Iris pigment epithelial cell (primary cell): ENCODE measurements around the gene MPZL2.

Experiments
- DNase-seq: peaks from one replicate; pipeline ENCODE4 v3.0.0-alpha.2; 2011; ENCODE audit warnings: low read depth

MPZL2 gene

DNA sequence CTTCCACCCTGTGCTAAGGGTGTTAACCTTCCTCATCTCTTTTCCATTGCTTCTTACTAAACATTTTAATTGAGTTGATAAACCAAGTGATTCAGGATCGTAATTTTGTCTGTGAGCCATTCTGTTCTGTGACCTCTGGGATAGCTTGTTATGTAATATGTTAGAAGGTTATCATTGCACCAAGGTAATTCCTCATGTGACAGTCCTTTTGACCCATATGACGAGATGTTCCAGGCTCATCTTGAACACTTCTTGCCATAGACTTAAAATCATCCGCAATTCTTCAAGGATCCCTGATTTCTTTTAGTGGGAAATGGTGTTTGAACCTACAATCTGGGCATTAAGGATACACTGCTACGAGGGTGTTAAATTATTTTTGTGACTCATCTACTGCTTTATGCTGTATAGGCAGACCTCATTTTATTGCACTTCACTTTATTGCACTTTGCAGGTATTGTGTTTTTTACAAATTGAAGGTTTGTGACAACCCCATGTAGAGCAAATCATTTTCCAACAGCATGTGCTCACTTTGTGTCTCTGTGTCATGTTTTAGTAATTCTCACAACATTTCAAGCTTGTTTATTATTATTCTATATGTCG is 19.0 kb upstream of the MPZL2 start:
- no peak for DNase-seq

DNA sequence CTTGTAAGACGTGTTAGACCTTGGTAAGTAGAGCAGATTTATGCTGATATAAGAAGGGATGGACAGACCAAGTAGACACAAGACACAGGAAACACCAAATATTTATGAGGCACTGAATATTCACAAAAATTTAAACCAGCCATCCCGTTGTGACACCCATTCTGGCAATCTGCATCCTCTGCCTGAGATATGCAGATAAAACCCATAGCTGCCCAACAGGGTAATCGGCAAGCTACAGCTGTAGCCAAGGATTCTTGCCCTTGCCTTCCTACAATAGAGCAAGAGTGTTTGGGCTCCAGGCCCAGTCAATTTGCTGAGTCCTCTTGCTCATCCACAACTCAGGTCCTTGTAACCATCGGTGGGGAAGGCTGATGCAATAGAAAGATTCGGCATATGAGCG is 18.5 kb upstream of the MPZL2 start:
- DNase-seq = no peak

DNA sequence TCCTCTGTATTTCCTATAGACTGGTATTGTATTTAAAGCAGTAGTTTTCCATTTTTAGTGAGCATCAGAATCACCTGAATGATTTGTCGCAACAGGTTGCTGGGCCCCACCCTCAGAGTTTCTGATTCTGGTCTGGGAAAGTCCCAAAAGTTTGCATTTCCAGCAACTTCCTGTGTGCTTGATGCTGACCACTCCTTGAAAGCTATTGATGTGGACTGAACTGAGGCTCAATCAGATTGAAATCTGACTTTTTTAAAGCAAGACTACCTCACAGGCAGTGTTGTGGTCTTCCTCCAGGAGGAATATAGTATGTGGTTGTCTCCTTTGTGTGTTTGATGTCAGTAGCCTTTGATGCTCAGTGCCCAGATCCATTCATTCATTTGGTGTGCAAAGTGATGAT is 17.2 kb upstream of the MPZL2 start:
- DNase-seq = no peak

DNA sequence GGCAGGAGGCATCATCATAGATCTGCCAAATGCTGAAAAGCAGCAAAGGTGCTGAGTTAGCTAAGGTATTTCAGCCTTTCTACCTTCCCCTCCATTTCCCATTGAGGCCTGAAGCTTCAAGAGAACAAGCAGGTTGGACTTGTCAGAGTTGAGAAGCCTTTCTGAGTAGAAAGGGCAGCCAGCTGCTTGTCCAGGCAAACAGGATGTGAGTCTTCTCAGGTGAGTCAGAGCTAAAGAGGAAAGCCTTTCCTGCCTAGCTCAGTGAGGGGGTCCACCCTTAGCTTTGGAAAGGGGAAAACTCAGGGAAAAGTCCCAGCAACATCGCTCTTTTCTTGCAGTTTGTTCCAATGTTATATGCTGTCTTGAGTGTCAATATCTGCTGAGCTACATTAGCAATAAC is 13.2 kb upstream of the MPZL2 start:
- DNase-seq = peak; percentile 57

DNA sequence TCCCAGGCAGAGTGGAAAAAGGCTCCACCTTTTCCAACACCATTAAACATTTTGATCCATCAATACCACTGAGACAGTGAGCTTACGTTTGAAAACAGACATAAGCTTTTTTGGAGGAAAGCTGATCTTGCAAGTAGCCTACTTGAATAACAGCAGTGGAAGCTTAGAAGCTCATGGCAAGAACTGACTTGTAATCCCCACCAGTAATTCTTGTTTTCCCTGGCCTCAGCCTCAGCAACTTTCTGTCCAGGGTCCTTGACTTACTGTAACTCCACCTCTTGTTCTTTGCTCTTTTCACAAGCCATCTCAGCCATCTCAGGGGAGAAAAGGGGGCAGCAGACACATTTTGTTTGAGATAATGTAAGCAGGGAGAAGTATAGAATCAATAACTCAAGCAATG is 12.3 kb upstream of the MPZL2 start:
- DNase-seq = no peak

DNA sequence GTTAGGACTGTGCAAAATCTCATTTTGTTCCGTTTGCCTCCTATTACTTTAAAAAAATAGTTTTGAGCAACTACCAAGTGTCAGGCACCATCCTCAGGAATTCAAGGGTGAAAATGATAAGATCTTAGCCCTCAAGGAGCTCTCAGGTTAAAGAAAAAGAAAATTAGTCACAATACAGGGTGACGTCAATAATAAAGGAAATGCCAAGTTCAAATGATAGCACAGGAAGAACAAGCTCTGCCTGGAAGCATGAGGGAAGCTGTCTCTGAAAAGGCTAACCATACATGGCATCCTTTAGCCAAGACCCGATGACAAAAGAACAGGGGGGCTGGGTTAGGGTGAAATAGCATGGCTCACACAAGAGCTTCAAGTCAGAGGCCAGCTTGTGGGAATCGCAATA is 11.1 kb upstream of the MPZL2 start:
- DNase-seq = peak; percentile 57

DNA sequence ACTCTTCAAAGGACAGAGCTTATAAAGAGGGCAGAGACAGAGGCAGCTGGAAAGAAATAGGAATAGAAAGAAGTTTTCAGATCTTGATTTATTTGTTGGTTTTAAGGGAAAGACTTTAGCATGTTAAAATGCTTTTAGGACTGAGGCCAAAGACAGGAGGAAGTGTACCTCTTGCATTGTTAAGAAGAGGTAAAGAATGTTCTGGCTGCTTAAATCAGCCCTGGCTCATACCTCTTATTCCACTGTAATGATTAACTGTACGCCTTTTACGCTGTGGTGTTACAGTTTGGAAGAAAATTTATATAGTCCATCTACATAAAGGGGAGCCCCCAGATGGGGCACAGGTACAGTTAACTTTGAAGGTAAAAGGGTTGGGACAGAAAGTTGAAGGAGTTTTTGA is 10.1 kb upstream of the MPZL2 start:
- DNase-seq = no peak

DNA sequence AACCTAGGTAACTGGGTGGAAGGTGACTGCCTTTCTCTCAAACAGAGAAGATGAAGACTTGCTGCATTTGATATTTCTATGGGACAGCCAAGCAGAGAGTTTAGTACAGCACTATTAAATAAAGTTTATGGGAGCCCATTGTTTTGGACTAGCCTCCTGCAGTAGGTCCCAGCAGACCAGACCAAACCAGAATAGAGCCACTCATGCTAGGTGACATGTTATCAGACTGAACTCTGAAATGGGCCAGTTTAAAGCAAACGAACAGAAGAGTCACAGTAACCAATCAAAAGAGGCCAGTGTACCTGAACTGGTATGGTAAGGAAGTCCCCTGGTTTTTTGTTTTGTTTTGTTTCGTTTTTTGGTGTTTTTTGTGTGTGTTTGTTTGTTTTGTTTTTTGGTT is 7.9 kb upstream of the MPZL2 start:
- no peak for DNase-seq

DNA sequence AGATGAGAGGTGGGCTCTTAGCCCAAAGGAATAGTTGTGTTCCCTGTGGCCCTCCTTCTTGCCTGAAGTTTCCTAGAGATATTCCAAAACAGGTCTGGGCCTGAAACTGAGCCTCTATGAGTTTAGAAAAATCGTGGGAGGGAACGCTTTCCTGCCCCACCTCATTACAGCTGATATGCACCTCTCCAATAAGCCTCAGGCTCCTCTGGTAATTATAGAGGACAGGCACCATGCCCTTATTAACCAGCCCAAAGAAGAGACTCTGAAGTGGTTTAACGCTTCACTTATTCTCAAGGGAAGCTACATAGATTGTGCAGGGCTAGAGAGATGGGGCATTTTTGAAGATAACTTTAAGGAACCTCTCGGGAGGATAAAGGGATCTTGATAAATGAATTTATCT is 3.4 kb upstream of the MPZL2 start:
- DNase-seq = no peak

DNA sequence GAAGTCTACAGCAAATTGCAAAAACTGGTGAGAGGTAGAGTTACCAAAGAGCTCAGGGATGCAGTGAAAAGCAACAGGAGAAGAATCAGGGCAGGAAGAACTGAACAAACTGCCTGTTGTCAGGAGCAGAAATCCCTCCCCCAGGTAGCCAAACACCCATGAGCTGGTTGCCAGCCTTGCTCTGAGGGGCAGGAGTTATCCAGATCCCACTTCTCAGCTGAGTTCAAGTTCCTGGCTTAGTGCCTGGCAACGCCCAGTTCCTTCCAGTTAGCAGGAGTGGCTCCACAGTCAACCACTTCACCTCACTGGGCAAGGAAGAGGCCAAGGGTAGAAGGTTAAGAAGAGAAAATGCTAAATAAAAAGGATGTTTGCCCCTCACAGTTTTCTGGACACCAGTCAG is 1.9 kb upstream of the MPZL2 start:
- DNase-seq = no peak

DNA sequence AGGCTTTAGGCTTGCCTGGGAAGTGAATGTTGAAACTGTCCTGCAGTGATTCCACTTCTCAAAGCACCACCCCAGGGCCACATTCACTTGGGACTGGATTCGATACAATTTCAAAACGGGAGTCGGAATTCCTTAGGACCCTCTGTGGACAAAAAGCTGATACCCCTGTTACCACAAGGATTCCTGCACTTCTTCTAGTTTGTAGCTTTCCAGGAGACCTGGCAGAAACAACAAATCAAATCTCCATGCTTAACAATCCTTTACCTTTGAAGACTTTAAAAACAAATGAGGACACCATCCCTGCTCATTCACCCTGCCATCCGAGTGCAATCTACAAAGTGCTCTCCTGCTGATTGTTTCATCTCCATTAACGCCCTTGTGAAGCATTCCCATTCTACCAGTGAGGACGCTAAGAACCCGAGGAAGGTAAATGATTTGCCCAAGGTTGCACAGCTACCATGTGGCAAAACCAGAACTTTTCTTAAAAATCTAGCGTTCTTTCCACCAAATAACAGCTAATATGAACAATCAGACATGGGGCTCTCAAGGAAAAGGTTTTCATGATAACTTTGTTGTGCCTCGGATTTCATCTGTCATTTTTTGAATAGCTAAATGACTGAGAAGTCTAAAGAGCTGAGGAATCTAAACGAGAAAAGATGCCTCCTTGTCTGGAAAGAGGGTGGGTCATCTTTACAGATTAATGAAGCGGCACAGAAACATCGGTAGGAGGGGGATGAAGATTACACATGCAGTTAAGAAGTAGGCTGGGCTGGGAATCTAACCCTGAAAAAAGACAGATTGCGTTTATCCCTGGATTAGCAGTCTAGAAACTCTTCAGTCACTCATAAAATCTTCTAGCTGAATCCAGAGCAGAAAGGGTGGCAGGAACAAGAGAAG is 720 bp upstream of the MPZL2 start:
- DNase-seq = no peak

DNA sequence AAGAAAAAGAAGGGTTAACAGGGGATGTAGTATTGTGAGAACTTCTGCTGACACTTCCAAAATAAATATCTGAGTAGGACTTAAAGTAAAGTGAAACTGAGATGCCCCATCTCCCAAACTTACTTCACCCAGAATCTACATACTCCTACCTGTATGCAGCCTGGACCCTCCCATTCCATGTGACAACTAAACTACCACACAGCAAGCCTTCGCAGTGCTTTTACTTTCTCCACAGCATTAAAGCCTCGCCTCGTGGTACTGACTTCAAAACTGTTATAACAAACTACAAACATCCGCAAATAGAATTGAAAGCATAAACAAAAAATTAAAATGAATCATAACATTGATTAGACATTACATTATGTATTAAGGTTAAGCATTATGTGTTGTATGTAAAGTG is 985 bp downstream of the MPZL2 start:
- DNase-seq = no peak

DNA sequence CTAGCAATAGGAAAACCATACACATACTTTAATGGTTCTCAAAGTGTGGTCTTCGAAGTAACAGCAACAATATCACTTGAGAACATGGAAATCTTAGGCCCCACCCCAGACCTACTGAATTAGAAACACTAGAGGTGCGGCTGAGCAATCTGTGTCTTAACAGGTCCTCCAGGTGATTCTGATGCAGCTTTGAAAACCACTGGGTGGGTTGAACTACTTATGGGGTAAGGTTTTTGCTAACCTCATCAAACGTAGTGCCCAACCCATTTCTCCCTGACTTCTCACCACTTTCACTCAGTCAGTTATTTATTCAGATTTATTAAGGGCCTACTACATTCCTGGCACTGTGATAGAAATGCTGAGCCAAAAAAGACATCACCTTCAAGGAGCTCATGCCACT is 3.7 kb downstream of the MPZL2 start:
- no peak for DNase-seq

DNA sequence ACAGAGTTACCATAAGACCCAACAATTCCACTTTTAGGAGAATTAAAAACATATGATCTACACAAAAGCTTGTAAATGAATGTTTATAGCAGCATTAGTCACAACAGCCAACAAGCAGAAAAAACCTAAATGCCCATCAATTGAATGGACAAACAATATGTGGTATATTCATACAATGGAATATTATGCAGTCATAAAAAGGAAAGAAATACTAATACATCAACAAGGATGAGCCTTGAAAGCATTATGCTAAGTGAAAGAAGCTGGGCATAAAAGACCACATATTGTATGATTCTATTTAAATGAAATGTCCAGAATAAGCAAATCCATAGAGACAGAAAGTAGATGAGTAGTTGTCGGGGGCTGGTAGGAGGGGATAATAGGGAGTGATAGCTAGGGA is 5.0 kb downstream of the MPZL2 start:
- no peak for DNase-seq

DNA sequence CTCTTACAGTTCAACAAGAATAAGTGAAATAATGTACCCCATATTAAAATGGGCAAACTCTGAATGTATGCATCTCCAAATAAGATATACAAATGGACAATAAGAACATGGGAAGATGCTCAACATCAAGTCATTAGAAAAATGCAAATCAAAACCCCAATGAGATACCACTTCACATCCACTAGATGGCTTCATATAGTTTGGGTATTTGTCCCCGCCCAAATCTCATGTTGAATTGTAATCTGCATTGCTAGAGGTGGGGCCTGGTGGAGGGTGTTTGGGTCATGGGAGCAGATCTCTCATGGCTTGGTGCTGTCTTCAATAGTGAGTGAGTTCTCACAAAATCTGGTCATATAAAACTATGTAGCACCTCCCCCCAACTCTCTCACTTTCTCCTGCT is 5.7 kb downstream of the MPZL2 start:
- DNase-seq = no peak

DNA sequence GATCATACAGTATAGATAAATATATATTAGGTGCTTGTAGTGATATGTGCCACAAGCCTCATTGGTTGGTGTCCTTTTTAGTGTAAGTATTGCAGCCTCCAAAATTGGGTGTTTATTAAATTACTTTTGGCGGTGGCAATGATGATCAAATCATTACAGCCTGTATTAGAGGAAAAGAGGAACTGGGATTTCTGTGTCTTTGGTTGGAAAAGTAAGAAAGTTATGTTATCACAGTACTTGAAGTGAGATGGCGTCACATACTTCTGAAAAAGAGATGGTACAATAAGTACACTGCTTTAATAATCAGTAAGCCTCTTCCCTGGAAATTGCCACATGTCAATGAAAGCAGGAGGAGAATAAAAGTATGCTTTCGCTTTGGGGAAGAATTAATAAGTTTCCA is 11.4 kb downstream of the MPZL2 start:
- DNase-seq = no peak

DNA sequence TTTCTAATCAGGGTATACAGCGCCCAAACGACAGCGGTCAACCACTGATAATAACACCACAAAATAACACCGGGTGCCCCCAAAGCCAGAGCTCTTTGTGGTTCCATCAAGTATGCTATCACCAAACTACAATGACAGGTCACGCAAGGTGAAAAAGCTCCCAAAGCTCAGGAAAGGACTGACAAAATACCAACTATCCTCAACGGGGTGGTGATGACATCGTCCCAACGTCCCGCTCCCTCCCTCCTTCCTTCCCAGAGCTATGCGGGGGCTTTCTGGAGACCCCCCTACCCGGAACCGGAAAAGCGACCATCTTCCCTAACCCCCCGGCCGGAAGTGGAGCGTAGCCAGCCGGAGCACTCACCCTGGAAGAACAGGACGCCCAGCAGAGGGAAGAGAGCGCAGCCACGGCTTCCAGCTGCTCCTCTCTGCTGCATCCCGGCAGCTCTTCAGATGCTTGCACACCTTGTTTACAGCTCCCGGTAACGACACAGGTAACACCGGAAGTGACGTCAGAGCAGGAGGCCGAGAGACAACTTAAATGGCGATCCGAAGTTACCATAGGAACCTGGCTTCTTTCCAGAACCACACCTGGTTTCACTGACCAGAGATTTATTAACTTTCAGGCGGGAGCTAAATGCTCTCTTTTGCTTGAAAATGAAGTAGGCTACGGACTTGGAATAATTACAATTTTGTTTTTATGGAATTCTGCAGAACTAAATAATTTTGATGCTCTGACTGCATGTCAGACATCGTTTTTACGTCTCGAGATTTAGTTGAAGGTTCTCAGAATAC is 12.0 kb downstream of the MPZL2 start, which contains the start of gene MPZL3:
Gene MPZL3, minus strand, starts transcription at position 508 of the 795 bp plus-strand sequence. Its CDS starts 71 bp downstream, at position 437.
- peak; percentile 56 for DNase-seq

DNA sequence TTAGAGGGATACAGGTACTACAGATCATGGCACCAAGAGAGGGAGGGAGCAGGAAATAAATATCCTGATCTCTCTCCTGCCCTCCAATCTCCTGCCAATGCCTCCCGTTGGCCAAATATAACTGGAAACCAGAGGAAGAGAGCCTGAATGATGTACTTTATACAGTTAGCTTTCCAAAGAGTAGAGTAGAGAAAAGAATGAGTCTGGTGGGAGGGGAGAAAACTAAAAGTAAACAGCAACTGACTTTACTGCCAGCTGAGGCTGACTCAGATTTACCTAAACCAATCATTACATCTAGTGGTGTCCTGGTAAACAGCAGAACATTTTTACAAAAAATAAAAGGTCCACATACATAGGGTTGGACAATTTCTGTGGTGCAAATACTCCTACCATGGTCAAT is 17.1 kb downstream of the MPZL2 start:
- DNase-seq = peak; percentile 15

DNA sequence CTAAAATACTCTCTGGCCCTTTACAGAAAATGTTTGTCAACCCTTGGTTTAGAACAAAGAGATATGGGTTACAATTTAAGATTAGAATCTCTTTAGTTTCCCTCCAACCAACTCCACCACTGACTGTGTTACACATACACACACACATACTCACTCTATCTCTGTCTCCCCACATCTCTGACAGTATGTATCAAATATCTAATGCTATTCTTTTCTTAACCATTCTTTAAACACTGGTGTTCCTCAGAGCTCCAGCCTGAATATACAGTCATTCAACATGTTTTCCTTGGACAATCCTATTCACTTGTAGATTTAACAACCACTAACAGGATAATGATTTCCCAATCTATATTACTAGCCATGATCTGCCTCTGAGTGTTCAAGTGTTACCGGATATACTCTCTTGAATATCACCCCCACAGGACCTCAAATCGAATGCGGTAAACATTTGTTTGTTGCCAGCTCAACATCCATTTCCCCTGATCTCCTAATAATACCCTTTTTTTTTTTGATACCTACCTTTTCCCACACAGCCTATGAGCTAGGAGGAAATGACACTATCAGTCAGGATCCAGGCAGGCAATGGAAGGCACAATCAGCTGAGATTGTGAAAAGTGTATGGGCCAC is 18.0 kb downstream of the MPZL2 start:
- no peak for DNase-seq

DNA sequence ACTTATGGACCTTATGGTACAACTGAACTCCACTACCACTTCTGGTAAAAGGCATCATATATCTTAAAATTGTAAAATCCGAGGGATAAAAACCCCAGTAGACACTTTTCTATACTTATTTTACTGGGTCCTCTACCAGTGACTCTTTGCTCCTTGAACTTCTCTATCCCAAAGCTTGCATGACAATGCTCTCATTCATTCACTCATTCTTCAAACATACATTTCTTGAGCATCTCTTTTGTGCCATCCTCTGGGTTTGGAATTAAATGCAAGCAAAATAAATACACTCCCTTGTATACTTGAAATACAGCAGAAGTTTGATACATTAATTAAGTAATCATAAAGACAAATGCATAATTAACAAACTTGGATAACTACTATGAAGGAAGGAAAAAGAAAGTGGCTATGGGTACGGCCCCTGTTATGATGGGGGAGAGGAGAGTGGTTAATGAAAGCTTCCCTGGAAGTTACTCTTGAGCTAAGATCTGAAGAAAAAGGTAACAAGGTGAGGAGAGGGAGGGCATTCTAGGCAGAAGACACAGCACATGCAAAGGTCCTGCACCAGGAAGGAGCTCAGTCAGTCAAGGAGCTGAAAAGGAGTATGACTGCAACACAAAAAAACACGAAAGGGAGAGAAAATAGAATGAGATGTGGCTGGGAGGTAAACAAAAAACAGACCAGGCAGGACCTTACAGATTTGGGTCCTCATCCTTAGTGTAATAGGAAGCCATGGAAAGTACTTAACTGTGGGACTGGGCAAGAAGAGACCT is 19.9 kb downstream of the MPZL2 start:
- no peak for DNase-seq

DNA sequence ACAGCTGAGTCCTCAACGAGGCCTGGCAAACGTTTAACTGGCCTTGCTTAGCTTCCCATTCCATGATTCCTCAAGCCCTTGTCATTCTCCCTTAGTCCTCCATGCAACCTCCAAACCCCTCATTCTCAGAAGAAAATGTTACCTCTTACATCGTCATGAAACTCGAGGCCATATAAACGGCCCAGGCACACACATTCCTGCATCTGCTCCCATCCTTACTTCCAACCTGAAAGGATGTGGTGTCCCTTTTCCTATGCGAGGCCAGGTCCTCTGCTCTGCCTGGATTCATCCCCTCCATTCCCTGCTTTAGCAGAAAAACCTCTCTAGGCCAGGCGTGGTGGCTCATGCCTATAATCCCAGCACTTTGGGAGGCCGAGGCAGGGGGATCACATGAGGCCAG is 20.9 kb downstream of the MPZL2 start:
- no peak for DNase-seq

DNA sequence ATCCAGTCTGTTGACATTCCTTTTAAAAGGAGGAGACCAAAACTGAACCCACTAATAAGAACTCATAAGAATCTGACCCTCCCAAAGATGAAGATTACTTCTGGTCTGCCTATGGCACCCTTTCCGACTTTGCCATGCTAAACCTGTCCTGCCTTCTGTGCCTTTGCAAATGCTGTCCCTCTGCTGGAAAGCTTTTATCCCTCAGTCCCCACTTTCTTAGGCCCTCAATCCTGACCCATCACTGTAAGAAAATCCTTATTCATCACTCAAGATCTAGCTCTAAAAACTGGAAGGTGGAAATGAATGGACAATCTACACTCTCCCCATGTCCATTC is 22.4 kb downstream of the MPZL2 start:
- DNase-seq = no peak
